COLO668 (cell line): ENCODE results near the gene CAND2.
"Not testable (repeated sequence)": the region's sequence is repeated elsewhere in the genome, so short reads cannot be mapped to it uniquely, and the experiment has no call there.

ENCODE experiments used
- DNase-seq: peaks from one replicate; lab custom pipeline; 2025; ENCODE audit not compliant: unreplicated experiment; lab: John Stamatoyannopoulos, UW

Gene CAND2

DNA sequence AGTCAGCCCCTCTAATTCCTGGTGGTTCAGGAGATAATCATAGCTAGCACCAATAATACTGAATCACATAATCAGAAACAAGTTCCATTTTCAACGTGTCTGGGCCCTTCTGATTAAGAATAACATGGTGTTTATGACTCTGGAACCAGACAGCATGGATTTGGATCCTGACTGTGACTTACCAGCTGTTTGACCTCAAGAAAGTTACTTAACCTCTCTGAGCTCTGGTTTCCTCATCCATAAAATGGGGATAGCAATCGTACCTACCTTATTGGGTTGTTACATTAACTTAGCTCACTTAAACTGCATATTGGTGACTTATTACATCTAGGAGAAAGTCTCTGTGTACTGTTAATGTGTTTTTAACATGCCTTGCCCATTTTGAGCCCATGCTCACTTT is 26.7 kb upstream of the CAND2 start:
- DNase-seq, result no peak

DNA sequence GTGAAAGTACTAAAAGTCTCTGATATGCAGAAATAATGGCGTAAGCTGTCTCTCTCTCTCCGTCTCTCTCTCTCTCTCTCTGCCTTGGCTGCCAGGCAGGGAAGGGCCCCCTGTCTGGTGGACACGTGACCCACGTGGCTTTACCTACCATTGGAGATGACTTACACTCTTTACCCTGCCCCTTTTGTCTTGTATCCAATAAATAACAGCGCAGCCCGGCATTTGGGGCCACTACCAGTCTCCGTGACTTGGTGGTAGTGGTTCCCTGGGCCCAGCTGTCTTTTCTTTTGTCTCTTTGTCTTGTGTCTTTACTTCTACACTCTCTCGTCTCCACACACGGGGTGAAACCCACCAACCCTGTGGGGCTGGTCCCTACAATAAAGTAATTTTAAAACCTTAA is 25.2 kb upstream of the CAND2 start:
- no peak for DNase-seq

DNA sequence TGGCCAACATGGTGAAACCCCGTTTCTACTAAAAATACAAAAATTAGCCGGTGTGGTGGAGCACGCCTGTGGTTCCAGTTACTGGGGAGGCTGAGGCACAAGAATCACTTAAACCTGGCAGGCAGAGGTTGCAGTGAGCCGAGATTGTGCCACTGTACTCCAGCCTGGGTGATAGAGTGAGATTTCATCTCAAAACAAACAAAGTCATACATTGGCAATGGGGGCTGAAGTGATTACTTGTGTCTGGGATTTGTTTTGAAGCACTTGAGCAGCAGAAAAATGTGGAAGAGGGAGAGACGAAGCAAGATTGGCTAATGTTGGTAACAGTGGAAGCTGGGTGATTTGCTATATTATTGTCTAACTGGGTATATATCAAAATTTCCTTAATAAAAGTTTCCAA is 24.0 kb upstream of the CAND2 start:
- DNase-seq, result no peak

DNA sequence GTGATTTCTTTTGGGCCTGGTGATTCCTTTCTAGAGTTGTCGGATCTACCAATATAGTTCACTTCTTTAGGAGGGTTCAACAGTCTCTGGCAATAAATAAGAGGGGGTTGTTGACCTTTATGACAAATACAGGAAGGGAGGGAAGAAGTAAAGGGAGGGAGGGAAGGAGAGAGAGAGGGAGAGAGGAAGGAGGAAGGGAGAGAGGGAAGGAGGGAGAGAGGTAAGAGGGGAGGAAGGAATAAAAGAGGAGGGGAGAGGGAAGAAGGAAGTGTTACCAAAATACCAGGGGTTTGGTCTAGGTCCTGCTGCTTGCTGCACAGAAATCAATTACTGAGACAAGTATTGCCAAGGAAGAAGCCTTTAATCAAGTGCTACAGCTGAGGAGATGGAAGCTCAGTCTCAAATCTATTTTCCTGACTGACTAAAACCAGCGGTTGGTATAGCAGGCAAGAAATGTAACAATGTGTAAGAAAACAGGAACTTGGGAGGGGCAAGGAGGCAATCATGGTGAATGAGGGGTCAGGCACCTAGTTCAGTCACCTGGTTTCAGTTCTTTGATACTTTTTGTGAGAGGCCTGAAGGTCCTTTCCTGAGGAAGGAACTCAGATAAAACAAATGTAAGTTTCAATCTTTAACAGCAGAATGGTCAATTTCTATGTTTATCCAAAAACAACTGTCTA is 23.3 kb upstream of the CAND2 start:
- DNase-seq, result no peak

DNA sequence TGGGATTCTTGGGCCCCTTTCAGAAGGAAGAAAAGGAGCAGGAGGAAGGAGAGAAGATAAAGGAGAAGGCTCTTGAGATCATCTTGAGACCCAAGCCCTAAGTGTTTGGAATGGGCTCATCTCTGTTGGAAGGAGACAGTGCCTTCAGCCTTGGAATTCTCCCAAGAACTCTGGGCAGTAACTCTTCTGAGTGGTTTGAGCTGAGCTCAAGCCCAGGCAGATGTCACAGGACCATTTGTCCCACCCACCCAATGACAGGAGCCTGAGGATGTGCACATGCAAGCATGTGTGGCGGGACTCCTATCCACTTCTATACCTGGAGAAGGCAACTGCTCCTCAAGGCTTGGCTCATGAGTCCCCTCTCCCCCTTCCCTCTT is 22.8 kb upstream of the CAND2 start:
- DNase-seq, result no peak

DNA sequence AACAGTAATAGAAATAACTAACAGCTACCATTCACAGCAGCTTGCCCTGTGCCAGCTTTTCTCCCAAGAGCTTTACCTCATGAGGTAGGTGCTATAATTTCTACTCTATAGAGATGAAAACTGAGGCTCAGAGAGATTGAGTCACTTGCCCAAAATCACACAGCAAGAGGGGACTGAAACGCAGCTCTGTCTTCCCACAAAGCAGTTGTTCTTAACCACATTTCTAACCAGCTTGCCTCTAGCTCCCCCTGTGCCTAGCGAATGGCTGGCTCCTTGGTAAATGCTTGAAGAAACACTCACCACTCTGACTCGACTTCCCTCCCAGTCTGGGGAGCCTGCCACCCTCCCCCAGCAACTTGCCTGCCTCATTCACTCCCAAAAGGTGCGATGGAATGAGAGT is 21.9 kb upstream of the CAND2 start:
- DNase-seq, result no peak

DNA sequence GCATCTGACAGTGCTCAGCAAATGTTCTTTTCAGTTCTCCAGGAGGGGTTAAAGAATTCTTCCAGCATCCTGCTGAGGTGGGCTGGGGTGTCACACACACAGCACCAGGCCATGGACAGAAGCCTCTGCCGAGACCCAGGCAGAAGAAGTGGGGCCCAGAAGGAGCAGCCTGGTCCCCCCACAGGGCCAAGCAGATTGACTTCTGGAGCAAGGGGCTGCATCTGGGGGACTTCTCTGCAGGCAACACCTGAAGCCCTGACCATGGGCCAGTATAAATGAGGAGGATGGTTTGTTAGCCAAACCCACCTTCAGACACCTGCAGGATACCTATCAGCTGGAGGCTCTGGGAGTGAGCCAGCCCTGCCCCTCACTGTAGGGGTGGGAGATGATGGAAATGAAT is 21.3 kb upstream of the CAND2 start:
- DNase-seq, result no peak

DNA sequence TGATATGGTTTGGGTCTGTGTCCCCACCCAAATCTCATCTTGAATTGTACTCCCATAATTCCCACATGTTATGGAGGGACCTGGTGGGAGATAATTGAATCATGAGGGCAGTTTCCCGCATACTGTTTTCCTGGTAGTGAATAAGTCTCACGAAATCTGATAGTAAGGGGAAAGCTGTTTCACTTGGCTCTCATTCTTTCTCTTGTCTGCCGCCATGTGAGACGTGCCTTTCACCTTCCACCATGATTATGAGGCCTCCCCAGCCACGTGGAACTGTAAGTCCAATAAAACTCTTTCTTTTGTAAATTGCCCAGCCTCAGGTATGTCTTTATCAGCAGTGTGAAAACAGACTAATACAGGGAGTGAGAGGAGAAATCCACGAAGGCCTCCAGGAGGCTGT is 20.5 kb upstream of the CAND2 start:
- not testable (repeated sequence) for DNase-seq

DNA sequence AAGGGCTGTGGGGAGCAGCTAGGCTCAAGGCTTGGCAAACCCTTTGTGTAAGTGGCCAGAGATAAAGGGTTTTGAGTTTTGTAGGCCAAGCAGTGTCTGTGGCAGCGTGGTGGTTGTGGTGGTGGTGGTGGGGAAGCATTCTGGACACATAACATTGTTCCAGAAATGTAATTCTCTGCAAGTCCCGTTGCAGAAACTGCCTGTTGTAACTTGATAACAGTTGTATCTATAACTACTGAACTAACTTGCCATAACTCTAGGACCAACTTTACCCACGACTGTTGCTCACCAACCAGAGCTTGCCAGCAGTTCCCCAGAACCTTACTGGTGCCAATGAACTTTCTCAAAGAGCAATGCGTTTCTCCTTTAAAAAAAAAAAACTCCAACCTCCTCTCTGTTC is 19.3 kb upstream of the CAND2 start:
- no peak for DNase-seq

DNA sequence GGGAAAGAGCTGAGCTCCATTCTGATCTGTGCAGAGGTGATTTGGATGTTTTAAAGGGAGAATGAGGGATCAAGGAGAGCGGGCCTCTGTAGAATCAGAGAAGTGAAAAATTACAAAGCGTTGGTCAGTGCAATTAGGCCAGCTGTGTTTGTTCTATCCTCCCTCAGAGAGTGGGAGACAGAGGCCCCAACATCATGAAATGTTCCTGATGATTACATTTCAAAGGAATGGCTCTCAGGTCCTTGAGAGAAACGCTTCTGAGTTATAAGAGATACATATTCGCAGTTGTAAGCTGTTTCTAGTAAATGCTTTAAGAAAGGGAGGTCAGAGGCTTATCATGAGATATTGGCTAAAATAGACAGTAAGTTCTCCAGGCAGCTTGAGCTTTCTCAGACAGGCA is 15.7 kb upstream of the CAND2 start:
- no peak for DNase-seq

DNA sequence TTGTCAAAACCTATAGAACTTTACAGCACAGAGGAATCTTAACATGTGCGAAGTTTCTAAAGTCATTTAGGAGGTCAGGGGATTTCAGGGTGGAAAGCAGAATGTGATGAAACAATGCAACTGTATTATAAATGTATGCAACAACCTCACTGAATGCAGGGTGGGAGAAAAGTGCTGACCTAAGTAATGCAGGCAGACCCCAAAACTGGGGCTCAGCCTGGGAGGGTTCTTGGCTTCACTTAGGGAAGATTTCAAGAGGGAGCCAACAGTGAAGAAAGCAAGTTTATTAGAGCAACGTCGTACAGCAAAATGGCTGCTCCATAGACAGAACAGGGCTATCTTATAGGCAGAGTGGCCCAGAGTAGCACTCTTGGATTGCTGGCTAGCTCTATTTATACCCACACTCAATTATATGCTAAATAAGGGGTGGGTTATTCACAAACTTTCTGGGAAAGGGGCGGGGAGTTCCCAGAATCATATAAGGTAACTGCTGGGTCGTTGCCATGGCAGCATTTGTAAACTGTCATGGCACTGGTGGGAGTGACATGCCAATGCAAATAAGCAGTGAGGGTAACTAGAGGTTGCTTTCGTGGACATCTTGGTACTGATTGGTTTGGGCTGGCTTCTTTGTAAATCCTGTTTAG is 14.2 kb upstream of the CAND2 start:
- DNase-seq, result no peak

DNA sequence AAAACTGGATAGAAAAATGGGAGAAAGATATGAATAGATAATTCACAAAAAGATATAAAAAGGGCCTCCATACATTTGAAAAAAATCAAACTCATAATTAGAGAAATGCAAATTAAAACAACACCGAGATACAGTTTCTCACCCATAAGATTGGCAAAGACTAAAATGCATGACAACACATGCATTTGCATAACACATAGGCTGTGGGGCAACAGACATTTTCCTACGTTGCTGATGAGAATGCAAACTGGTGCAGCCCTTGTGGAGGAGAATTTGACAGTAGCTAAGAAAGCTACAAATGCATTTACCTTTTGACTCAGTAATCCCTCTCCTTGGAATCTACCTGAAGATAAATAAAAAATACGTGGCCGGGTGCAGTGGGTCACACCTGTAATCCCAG is 11.4 kb upstream of the CAND2 start:
- DNase-seq, result no peak

DNA sequence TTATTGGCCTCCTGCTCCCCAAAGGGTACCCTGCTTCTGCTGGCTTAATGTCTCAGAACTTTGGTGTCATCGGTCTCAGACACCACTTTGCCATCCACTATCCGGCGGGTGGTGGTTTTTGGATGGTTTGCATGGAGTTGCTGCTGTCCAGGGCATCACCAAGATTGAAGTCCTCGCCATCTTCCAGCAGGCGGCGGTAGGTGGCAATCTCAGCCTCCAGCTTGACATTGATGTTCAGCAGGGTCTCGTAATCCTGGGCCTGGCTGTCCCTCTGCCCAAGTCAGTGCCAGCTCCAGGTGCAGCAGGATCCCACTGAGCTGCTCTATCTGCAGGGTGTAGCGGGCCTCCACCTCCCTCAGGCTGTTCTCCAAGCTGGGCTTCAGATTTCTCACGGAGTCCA is 9.1 kb upstream of the CAND2 start:
- DNase-seq, result not testable (repeated sequence)

DNA sequence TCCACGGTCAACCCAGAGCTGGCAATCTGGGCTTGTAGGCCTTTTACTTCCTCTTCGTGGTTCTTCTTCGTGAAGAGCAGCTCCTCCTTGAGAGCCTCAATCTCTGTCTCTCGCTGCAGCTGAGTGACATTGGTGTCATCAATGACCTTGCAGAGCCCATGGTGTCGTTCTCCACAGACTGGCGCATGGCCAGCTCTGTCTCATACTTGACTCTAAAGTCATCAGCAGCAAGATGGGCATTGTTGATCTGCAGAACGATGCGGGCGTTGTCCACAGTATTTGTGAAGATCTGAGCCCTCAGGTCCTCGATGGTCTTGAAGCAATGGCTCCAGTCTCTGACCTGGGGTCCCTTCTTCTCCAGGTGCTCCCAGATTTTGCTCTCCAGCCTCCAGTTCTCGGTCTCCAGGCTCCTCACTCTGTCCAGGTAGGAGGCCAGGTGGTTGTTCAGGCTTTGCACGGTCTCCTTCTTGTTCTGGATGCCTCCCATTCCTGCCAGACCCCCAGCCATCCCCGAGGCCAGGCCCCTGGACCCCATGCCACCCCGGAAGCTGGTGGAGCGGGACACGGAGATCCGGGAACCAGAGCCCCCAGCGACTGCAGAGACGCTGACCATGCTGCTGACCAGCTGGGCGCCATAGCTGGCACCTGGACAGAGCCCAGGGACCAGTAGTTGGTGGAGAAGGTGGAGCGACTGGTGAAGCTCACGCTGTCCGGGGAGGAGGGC is 8.4 kb upstream of the CAND2 start:
- DNase-seq, result not testable (repeated sequence)

DNA sequence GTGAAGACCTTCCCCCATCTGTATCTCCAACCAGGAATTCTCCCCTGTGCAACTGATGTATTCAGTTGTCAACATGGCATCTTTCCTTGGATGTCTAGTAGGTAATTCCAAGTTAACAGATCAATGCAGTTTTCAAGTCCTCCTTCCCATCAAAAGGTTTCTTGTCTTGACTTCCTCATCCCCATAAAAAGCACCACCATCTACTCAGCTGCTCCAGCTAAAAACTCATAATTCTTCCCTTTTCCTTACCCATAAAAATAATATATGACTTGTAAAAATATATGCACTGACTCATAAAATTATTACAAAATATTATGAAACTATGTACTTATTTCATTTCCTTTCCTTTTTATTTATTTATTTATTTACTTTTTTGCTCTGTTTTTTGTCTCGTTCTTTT is 5.0 kb upstream of the CAND2 start:
- no peak for DNase-seq

DNA sequence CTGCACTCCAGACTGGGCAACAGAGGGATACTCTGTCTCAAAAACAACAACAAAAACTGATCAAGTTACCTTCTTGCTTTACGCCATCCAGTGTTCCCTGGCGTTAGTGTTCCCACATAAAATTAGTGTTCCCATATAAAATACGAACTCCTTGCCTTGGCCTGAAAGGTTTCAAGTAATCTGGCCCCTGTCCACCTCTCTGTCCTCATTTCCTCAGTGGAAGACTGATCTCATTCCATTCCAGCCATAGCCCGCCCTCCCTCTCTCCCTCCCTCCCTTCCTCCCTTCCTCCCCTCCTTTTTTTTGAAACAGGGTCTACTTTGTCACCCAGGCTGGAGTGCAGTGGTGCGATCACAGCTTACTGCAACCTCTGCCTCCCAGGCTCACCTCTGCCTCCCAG is 2.8 kb upstream of the CAND2 start:
- DNase-seq, result no peak

DNA sequence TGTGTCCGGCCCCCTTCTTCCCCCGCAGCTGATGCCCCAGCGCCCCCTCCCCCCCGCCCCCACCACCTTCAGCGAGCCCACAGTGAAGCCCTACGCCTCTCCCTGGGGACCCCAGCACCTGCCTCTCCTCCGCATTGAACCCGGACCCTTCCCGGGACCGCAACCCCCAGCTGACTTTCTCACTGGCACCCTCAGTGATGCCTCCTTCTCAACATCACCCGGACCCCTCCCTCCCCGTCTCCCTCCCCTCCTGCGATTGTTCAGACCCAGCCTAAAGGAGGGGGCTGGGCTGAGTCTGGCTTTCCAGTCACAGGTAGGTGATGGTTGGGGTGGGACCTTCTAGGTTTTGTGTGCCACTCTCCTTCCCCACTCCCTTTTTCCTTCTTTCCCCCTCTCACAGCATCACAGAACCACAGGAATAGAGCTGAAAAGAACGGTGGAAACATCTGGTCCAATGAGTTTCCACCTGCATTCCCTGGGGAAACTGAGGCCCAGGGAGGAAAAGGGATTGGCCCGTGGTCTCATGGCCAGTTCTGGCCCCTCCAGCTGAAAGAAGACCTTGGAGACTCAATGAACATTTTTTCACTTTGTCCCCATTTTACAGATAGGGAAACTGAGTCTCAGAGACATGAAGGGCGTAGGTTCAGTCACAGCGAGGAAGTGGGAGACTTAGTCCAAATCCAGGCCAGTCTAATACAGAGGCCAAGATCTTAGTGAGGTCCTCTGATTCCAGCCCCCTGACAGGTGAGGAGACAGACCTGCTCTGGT is 828 bp downstream of the CAND2 start:
- DNase-seq, result no peak

DNA sequence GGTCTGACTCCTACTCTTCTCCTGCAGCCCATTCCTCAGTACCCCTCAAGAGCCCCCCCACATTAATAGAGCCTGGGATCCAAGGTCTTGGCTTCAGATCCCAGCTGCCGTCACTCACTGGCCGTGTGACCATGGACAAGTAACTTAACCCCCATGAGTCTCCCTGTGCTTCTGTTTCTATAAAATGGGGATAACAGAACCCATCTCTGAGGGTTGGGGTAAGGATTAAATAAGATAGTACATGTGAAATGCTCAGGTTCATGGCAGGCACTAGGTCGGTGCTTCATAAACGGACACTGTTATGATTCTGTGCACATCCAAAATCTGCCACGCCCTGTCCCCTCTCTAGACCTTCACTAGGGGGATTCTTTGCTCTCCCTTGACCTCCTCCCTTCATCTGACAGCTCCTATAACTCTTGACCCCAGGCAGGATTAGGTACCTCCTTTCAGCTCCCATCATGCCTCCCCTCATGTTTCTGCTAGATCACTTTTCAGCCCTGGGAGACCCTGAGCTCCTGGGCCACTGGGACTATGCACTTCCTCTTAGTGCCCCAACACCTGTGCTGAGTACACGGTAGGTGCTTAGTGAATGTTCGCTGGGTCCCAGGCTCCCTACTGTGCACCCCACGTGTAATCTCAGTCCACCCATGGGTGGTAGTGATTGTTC is 1.5 kb downstream of the CAND2 start:
- DNase-seq, result no peak

DNA sequence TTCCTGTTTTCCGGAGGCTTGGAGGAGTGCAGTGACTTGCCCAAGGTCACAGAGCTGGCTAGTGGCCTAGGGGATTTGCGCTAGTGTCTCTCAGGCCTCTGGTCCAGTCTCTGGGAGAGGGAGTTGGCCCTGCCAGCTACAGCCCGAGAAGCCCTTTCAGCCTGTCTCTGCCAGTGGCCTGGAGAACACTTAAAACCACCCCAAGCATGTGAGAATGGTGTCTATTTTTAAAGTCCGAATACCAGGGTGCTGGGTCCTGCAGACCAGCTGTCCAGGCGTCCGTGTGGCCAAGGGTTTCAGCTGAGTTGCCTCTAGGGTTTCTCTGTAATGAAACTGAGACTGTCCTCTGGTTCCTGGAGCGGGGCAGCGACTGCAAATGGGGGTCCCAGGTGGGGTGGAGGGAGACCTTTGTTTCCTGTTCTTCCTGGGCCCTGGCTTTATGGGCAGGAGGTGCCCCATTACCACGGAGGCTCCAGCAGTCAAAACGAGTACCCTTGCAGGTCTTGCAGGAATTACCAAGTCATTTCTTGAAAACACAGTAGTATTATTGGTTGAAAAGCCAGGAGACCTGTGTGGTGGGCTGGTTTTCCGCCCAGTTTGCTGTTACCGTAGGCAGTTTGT is 2.2 kb downstream of the CAND2 start:
- DNase-seq, result no peak

DNA sequence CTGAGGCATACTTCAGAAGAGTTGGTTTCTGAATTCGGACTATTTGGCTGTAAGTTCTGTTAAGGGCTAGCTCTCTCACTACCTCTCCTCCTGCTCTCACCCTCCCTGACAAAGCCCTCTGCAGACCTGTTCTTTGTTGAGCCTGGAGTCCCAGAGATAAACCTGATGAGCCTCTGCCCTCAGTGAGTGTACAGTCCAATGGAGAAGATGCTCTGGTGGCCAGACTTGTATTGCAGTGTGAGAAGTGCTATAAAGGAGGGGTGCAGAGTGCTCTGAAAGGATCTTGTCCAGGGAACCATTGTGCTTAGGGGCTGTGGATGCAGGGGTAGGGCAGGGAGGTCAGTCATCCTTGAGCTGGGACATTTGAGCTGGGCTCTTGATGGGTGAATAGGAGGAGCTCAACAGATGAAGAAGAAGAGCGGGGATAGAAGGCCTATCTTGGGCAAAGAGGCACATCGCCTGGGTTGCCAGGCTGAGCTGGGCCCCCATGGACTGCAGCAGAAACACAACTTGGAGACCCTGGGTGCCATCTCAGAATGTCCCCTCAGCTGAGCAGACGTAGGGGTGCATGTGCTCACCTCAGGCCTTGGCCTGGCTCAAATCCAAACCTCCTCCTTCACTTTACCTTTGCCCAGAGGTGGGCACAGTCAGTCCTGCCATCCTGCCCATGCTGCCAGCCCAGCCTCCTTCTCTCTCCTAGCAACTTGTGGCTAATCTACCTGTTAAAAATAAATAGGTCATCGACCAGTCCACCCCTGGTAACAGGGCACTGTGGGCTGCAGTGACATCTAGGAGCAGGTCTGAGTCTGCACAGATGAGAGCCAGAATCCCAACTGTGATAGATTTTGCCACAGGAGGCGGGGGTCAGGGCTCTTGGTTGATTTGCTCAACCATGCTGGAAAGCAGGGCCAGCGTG is 3.3 kb downstream of the CAND2 start:
- no peak for DNase-seq
